PC-3 (cell line): ENCODE data around the gene PI3. TPM values are rescaled to one million over a fixed set of nuclear protein-coding genes. Genes with fewer than 3 reads are reported as not detected.
"Not testable (repeated sequence)": the region's sequence is repeated elsewhere in the genome, so short reads cannot be mapped to it uniquely, and the experiment has no call there.

Experiments used
- ATAC-seq: fragments of 200-7000 bp; cut with Tn5 transposase; 2 replicates; pipeline ENCODE4 v1.9.1; 2020; ENCODE audit warnings: mild to moderate bottlenecking, moderate library complexity
- BruUV-seq: library from RNA; stranded (reverse); fragments of 400-500 nt; replicated peaks from 2 replicates; lab custom pipeline; 2021; lab: Mats Ljungman, UMichigan
- CTCF ChIA-PET: fragments of 300-600 bp; sonication (Branson Sonifier 250); formaldehyde crosslinking; loops from one replicate; lab custom pipeline; 2022; ENCODE audit warnings: antibody characterized with exemption; lab: Charles Lee
- POLR2A ChIA-PET: fragments of 300-600 bp; sonication (Branson Sonifier 250); formaldehyde crosslinking; loops from one replicate; lab custom pipeline; 2022; ENCODE audit warnings: antibody characterized with exemption; ENCODE audit not compliant: unreplicated experiment; lab: Charles Lee
- DNase-seq: peaks from one replicate; pipeline ENCODE4 v3.0.0-alpha.2; 2015
- H2AFZ ChIP-seq: fragments of 300-600 bp; sonication (generic); 2 replicates; pipeline ENCODE4 v1.6.0; 2016; ENCODE audit warnings: antibody characterized with exemption, low read length
- H3F3A ChIP-seq: fragments of 300-600 bp; sonication (generic); one replicate; pipeline ENCODE4 v1.6.0; 2017; ENCODE audit warnings: antibody characterized with exemption, low read length, control low read depth, mild to moderate bottlenecking; ENCODE audit not compliant: unreplicated experiment
- H3K27ac ChIP-seq: fragments of 300-600 bp; sonication (generic); 2 replicates; pipeline ENCODE4 v1.5.1; 2016; ENCODE audit warnings: mild to moderate bottlenecking, low read length
- H3K27me3 ChIP-seq: fragments of 300-600 bp; sonication (generic); 2 replicates; pipeline ENCODE4 v1.6.1; 2016; ENCODE audit warnings: low read length, mixed read lengths
- H3K36me3 ChIP-seq: fragments of 300-600 bp; sonication (generic); 2 replicates; pipeline ENCODE4 v1.6.1; 2016; ENCODE audit warnings: low read depth, mixed run types, low read length, mixed read lengths
- H3K4me1 ChIP-seq: fragments of 300-600 bp; sonication (generic); 2 replicates; pipeline ENCODE4 v1.5.1; 2016; ENCODE audit warnings: low read length; ENCODE audit not compliant: insufficient read depth
- H3K4me2 ChIP-seq: fragments of 300-600 bp; sonication (generic); 2 replicates; pipeline ENCODE4 v1.6.0; 2016; ENCODE audit warnings: low read length
- H3K4me3 ChIP-seq: fragments of 300-600 bp; sonication (generic); 2 replicates; pipeline ENCODE4 v1.5.1; 2016; ENCODE audit warnings: mild to moderate bottlenecking, low read length, mixed read lengths
- H3K79me2 ChIP-seq: fragments of 300-600 bp; sonication (generic); 2 replicates; pipeline ENCODE4 v1.6.1; 2017; ENCODE audit warnings: low read length, mixed read lengths
- H3K9ac ChIP-seq: fragments of 300-600 bp; sonication (generic); 2 replicates; pipeline ENCODE4 v1.6.0; 2016; ENCODE audit warnings: mild to moderate bottlenecking, low read length
- H3K9me2 ChIP-seq: fragments of 300-600 bp; sonication (generic); replicated peaks from 2 replicates; pipeline ENCODE4 v1.6.1; 2016; ENCODE audit warnings: mixed run types, low read length, mixed read lengths
- H3K9me3 ChIP-seq: fragments of 300-600 bp; sonication (generic); 2 replicates; pipeline ENCODE4 v1.6.1; 2016; ENCODE audit warnings: low read length, mixed read lengths
- H4K20me1 ChIP-seq: fragments of 300-600 bp; sonication (generic); 2 replicates; pipeline ENCODE4 v1.6.1; 2016; ENCODE audit warnings: low read length, mixed read lengths
- EZH2 ChIP-seq: fragments of 300-600 bp; sonication (generic); IDR thresholded peaks from one replicate; pipeline ENCODE4 v1.6.1; 2017; ENCODE audit warnings: antibody characterized with exemption, mild to moderate bottlenecking, low read length; ENCODE audit not compliant: unreplicated experiment
- EZH2phosphoT487 ChIP-seq: fragments of 300-600 bp; sonication (generic); IDR thresholded peaks from 2 replicates; pipeline ENCODE4 v1.6.1; 2018; ENCODE audit warnings: mild to moderate bottlenecking, antibody characterized with exemption, low read length, borderline replicate concordance
- intact Hi-C: fragments of 100-400 bp; cut with micrococcal nuclease; formaldehyde crosslinking; loops from 2 replicates; pipeline ENCODE4 v1.9.0; 2023
- total RNA-seq: library from RNA; depleted of rRNA; stranded (reverse); fragments of >200 nt; gene quantifications from 2 replicates; pipeline ENCODE4 v1.2.3, GENCODE V29; 2014
- TF ChIP-seq, protein P1 (sequence below): fragments of 300-600 bp; sonication (generic); conservative IDR thresholded peaks from 2 replicates; pipeline ENCODE4 v1.5.1; 2017; ENCODE audit warnings: antibody characterized with exemption, low read depth, mild to moderate bottlenecking, low read length

PI3 gene
- total RNA-seq, 1 experiment from 2014 or later, result 188 TPM

DNA sequence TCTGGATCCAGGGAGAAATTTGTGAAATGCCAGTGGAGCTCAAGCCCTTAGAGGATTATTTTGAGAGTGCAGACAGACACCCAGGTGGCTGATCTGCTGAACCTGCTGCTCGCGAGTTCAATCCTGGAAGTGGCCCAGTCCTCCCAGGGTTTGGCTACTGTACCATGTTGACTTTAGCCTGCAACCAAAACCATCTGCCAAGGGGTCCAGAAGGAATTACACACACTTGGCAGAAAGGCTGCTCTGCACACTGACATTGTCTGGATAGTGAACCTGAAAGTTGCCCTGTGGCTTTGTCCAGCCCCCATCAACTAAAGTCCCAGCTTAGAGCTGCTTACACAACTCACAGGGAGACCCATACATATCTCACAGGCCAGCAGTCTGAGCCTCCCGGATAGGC is 21.6 kb upstream of the PI3 start:
- POLR2A ChIA-PET, result no interaction called here
- no peaks in the 10 kb centered on the region for H3F3A ChIP-seq
- BruUV-seq, result no TSS peak
- intact Hi-C loops, result no loop called here
- no peaks in the 10 kb centered on the region for H3K9me2 ChIP-seq
- no peaks in the 10 kb centered on the region for H3K9me3 ChIP-seq
- TF ChIP-seq EZH2phosphoT487 (no peak), EZH2 (no peak)
- TF ChIP-seq, protein P1, sequence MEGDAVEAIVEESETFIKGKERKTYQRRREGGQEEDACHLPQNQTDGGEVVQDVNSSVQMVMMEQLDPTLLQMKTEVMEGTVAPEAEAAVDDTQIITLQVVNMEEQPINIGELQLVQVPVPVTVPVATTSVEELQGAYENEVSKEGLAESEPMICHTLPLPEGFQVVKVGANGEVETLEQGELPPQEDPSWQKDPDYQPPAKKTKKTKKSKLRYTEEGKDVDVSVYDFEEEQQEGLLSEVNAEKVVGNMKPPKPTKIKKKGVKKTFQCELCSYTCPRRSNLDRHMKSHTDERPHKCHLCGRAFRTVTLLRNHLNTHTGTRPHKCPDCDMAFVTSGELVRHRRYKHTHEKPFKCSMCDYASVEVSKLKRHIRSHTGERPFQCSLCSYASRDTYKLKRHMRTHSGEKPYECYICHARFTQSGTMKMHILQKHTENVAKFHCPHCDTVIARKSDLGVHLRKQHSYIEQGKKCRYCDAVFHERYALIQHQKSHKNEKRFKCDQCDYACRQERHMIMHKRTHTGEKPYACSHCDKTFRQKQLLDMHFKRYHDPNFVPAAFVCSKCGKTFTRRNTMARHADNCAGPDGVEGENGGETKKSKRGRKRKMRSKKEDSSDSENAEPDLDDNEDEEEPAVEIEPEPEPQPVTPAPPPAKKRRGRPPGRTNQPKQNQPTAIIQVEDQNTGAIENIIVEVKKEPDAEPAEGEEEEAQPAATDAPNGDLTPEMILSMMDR, result no peak
- no peak overlapping the region for H3K4me3 ChIP-seq
- ATAC-seq, result no peak
- H3K9ac ChIP-seq, result no peak overlapping the region
- CTCF ChIA-PET, result no interaction called here
- H4K20me1 ChIP-seq, result no peaks in the 10 kb centered on the region
- H3K4me2 ChIP-seq, result no peak overlapping the region
- H3K79me2 ChIP-seq, result no peaks in the 10 kb centered on the region
- no peak for DNase-seq
- no peaks in the 10 kb centered on the region for H3K36me3 ChIP-seq
- H2AFZ ChIP-seq, result no peak overlapping the region
- peaks cover 9% of the 10 kb centered on the region for H3K4me1 ChIP-seq
- no peaks in the 10 kb centered on the region for H3K27me3 ChIP-seq
- H3K27ac ChIP-seq, result no peak overlapping the region

DNA sequence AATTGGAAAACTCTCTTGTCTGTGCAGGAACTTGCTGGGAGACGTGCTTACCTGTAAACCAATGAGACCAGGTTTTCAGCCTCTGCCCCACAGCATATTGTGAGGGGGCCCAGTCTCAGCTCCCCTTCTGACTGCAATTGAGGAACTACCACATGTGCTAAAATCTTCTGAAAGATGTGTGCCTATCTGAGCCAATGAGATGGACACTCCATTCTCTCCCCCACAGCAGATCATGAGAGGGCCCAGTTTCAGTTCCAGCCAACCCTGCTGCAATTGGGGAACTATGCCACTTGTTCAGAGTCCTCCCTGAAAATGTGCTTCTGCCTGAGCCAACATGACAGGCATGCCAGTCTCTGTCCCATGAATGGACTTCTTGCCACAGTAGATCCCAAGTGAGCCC is 20.9 kb upstream of the PI3 start:
- H3K4me1 ChIP-seq, result peaks cover 15% of the 10 kb centered on the region
- H2AFZ ChIP-seq, result no peak overlapping the region
- intact Hi-C loops, result no loop called here
- DNase-seq (no peak), ATAC-seq (no peak)
- no peak overlapping the region for H3K4me3 ChIP-seq
- no peak for TF ChIP-seq EZH2phosphoT487
- TF ChIP-seq, protein P1, result no peak
- TF ChIP-seq EZH2, result no peak
- no peaks in the 10 kb centered on the region for H3F3A ChIP-seq
- no peak overlapping the region for H3K9ac ChIP-seq
- no peaks in the 10 kb centered on the region for H3K9me3 ChIP-seq
- no peak overlapping the region for H3K4me2 ChIP-seq
- CTCF ChIA-PET, result no interaction called here
- H3K79me2 ChIP-seq, result no peaks in the 10 kb centered on the region
- POLR2A ChIA-PET, result no interaction called here
- H3K27ac ChIP-seq, result no peak overlapping the region
- H3K9me2 ChIP-seq, result no peaks in the 10 kb centered on the region
- no peaks in the 10 kb centered on the region for H3K36me3 ChIP-seq
- H4K20me1 ChIP-seq, result no peaks in the 10 kb centered on the region
- no peaks in the 10 kb centered on the region for H3K27me3 ChIP-seq
- BruUV-seq, result no TSS peak

DNA sequence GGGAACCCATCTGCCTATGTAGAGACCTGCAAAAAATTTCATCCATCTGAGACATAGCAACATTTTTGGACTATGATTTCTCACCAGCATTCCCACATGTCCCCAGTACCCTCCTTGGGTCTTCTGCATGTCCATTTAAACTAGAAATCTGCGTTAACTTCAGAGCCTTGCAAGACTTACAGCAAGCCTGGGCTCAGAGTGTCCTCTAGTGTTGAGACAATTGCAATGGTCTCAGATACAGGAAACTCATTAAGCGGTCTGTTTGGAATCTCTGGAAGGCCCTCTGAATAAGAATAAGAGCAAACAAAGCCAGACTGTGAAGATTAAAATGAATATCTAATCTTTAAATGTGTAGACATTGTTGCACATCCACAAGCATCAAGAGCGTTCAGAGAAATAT is 20.5 kb upstream of the PI3 start:
- no TSS peak for BruUV-seq
- DNase-seq (no peak), ATAC-seq (no peak)
- TF ChIP-seq EZH2phosphoT487 (no peak), EZH2 (no peak)
- TF ChIP-seq, protein P1, result no peak
- H3K9me2 ChIP-seq, result no peaks in the 10 kb centered on the region
- H3K4me2 ChIP-seq, result no peak overlapping the region
- peaks cover 15% of the 10 kb centered on the region for H3K4me1 ChIP-seq
- H4K20me1 ChIP-seq, result no peaks in the 10 kb centered on the region
- H2AFZ ChIP-seq, result no peak overlapping the region
- H3K9ac ChIP-seq, result no peak overlapping the region
- no peak overlapping the region for H3K27ac ChIP-seq
- intact Hi-C loops, result no loop called here
- ChIA-PET CTCF (no interaction called here), POLR2A (no interaction called here)
- H3K27me3 ChIP-seq, result no peaks in the 10 kb centered on the region
- H3K36me3 ChIP-seq, result peaks cover 2% of the 10 kb centered on the region; the same call in 1 of the 2 replicates
- no peaks in the 10 kb centered on the region for H3K79me2 ChIP-seq
- H3F3A ChIP-seq, result no peaks in the 10 kb centered on the region
- no peak overlapping the region for H3K4me3 ChIP-seq
- peaks cover 4% of the 10 kb centered on the region; the same call in 1 of the 2 replicates for H3K9me3 ChIP-seq

DNA sequence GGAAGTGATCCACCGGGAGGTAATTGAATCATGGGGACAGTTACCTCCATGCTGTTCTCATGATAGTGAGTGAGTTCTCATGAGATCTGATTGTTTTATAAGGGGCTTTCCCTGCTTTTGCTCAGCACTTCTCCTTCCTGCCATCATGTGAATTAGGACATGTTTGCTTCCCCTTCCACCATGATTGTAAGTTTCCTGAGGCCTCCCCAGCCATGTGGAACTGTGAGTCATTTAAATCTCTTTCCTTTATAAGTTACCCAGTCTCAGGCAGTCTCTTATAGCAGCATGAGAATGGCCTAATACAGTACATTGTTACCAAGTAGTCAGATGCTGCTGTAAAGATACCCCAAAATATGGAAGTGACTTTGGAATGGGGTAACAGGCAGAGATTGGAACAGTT is 19.9 kb upstream of the PI3 start:
- H3K4me3 ChIP-seq, H3F3A ChIP-seq, H3K27ac ChIP-seq, H2AFZ ChIP-seq, H3K36me3 ChIP-seq, DNase-seq, POLR2A ChIA-PET, H3K9me2 ChIP-seq, H4K20me1 ChIP-seq, BruUV-seq, ATAC-seq, CTCF ChIA-PET, H3K9me3 ChIP-seq, H3K4me2 ChIP-seq, H3K27me3 ChIP-seq, H3K9ac ChIP-seq, H3K79me2 ChIP-seq, intact Hi-C loops: not testable (repeated sequence)
- H3K4me1 ChIP-seq, result peaks cover 15% of the 10 kb centered on the region
